Dedifferentiated amniotic fluid mesenchymal stem cell (primary cell): ENCODE results near the gene VAPA.

ENCODE experiments used
- DNase-seq: peaks from one replicate; pipeline ENCODE4 v3.0.0-alpha.2; 2016; ENCODE audit errors: extremely low spot score

The VAPA gene

DNA sequence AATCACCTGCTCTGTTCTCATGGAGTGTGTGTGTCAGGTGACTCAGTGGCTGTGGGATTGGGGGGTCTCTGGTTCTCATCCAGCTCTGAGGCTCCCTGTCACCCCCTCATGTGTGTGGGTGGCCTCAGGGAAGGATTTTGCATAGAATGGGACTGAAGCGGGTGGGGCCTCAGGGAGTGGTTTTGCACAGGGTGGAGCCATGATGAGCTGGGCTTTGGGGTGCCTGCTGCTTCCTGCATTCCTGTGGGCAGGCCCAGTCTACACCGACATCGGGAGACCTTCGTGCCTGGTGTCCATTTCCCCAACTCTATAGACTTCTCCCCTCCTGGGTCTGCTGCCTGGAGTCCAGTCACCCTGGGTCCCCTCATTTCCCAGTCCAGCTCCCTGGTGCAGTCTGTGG lies 59.7 kb downstream of the VAPA start:
- DNase-seq: no peak

DNA sequence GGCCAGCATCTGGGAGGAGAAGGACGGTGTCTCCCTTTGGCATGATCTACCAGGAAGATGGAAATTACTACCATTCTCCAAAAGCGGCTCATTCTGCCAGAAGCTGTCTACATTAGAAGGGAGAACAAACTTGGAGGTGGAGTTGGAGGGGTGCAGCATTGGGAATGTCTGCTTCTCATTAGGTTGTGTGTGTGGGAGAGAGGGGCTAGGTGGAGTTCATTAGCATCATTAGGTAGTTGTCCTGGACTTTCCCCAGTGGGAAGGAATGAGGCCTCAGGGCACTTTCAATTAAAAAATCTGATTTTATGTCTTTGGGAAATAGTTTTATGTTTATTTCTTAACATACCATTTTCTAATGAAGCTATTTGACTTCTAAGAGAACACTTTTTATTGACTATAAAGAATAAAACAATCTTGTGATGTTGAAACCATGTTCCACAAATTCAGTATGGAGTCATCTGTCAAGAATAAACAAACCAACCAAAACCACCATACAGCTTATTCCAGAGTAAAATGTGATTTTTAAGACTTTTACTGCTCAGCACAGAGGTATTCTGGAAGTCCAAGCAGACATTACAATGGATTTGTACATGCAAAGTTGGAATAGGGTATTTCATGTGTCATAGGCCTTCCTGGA lies 60.6 kb downstream of the VAPA start:
- no peak for DNase-seq

DNA sequence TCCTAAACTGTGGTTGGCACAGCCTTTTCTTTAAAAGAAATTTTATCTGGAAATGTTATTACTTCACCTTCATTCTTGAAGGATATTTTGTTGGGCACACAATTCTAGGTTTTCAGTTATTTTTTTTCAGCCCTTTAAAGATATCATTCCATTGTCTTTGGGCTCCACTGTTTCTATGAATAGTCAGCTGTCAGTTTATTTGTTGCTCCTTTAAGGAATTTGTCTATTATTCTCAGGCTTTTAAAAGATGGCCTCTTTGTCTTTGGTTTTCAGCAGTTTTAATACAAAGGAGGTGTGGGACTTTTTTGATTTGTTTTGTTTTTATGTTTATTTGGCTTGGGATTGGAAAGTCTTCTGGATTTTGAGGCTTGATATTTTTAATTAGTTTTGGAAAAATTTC lies 61.8 kb downstream of the VAPA start:
- no peak for DNase-seq

DNA sequence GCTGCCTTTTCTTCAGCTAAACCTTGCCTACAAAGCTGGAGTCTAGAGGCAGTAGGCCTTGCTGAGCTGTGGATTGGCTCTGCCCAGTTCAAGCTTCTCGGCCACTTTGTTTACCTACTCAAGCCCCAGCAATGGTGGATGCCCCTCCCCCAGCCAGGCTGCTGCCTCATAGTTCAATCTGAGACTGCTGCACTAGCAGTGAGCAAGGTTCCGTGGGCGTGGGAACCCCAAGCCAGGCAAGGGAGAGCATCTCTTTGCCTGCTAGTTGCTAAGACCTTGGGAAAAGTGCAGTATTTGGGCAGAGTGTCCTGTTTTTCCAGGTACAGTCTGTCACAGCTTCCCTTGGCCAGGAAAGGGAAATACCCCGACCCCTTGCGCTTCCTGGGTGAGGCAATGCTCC lies 68.9 kb downstream of the VAPA start:
- no peak for DNase-seq

DNA sequence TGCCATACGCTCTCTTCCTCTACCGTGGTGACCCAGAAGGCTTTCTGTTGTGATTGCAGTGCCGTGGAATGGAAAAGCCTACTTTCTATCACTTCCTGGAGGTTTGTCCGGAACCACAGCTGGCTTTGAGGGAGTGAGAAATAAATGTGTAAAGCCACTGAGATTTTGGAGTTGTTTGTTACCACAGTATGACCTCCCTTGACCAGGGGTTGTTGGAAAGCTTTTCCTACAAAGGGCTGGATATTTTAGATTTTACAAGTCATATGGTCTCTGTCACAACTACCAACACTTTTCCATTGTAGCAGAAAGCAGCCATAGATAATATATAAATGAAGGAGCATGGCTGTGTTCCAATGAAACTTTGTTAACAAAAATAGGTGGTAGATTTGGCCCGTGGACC lies 70.3 kb downstream of the VAPA start:
- DNase-seq: no peak

DNA sequence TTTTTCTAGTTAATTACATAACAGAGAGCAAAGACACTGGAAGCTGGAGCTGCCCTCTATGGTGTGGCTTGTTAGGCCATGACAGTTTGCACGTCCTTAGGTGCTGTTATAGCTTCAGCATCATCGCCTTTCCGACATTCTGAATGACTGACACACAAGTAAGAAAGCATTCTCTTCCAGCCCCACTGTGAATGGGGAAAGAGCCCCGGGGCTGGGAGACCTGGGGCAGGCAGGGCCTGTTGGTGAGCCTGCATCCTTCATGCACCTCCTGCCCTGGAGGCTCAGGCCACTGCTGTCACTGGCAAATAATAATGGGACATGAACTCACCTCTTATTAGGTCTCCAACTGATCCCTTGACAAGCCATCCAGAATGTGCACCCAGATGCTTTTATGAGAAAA lies 71.8 kb downstream of the VAPA start:
- DNase-seq: no peak

DNA sequence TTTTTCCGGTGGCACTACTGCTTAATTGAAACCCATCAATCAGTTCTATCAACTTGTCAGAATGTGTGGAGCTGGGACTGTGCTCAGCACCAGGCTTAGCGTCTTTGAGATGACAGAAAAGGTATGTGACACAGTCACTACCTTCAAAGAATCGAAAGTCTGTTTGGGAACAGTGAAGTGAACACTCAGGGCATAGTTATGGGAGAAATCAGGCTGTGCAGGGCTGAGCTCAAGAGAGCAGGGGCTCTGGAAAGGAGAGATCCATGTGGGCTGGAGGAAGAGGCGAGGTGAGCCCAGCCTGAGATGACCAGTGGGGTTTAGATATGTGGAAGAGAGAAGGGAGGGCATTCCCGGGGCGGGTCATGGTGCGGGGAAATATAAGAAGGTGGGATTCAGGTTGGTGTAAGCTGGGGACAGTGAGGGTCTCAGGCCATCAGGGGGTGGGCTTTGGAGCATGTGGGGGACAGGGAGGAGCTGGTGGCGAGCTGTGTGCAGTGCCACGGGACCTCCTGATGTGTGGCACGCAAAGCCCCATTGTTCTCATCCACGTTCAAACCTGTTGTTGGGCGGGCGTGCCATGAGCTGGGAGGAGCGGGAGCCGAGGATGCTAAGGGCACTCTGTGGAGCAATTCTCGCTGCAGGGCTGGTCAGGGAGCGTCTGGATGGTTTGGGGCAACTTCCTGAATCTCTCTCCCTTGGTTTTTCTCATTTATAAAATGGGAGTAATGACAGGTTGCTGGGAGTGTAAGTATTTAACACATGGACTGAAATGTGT lies 72.5 kb downstream of the VAPA start:
- DNase-seq: no peak

DNA sequence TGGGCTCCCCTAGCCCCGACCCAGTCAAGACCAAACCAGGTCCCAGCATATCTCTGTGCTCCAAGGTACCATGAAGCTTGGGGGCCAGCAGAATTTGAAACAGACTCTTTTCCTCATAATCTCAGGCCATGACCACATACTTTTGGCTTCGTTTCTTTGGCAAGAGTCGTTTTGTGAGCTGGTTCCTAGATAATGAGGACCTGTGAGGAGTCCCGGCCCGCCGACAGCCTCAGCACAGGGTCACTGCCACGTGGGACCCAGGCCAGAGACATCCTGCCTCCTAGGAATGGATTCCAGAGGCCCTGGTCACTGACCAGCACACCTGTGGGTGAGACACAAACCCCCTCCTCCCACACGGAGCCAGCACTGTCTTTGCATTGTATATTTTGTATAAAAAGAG lies 73.5 kb downstream of the VAPA start:
- no peak for DNase-seq

DNA sequence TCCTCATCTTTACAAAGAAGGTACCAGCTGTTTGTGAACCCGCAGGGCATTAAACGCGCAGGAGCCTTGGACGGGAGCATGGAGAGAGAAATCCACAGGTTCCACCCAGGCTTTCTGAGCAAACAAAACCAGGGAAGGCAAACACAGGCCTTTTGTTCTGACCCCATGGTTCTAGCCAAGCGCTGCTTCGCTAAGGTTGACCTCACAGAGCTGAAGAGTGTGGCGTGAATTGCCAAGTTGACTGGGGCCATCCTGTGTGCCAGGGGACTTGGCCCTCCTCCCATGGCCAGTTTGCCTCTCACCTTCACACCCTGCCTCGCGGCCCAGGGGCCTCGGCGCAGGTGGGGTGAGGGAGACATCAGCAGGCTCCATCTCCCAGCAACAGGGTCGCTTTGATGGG lies 74.1 kb downstream of the VAPA start:
- DNase-seq: no peak

DNA sequence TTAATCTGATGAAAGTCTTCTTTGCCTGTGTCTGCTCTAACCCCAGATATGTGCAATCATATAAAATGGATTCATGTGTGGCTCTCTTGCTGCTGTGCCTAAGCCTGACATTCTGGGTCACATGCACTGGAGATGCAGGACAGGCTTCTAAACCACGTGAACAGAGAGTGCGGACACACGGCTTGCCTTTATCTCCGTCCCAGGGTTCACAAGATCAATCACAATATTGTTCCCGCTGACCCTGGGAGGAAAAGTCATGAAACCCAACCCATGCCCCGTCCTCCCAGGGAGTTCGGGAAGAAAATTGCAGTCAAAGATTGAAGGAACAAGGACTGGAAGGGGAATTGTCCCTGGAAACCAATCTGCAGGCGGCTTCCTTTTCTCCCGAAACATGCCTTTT lies 74.8 kb downstream of the VAPA start:
- DNase-seq: no peak

DNA sequence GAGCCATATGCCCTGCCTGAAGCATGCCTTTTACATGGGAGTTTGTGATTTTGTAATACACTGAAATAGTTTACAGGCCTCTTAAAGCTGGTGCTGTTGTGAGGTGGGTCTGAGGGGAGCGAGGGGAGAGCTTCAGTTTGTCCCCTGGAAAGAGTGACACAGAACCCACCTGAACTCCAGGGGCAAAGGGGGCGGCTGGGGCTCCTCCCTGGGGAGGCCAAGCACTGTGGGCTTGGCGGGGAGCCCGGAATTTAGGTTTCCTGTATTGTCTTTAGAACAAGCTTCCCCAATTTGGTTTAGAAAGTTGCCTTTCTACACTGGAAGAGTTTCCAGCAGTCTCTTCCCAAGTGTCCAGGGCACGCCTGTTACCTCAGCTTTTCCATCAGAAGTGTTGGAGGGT lies 75.7 kb downstream of the VAPA start:
- no peak for DNase-seq

DNA sequence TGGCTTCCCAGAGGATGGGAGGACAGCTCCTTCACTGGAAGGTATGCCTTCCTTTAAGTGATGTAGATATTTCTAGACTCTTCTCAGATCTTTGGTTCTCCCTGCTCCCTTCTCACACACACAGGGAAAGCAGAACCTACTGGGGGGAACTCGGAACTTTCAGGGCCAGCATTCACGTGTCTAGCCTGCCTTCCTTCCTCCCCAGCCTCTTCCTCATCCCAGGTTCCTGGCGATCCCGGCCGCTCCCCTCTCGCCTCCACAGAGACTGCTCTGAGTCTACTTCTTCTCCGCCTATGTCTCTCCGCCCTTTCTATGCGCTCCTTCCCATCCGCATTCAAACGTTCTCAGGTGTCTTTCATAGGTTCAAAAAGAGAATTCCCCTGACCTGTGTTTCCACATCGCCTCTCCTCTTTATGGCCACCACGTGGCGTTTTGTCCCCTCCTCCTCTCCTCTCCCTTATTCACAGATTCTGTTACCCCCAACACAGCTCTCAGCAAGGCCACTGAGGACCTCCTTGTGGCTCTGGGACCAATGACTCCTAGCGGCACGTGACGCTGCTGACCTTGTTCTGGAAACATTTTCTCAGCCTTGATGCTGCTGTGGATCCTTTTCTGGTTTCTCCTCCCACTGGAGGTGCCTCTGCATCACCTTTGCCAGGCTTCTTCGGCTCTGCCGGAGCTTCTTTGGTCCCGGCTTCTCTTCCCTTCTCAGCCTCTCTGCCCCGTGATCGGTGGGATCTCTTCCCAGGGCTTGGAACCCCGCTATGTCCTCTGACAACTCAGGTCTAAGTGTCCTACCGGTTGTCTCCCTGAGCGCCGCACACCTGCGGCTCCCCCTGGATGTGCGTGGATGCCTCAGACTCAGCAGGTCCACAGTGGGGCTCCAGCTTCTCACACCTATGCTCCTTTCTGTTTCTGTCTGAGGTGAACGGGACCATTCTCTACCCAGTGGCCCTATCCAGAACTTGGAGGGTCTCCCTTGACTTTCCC lies 77.5 kb downstream of the VAPA start:
- DNase-seq: no peak

DNA sequence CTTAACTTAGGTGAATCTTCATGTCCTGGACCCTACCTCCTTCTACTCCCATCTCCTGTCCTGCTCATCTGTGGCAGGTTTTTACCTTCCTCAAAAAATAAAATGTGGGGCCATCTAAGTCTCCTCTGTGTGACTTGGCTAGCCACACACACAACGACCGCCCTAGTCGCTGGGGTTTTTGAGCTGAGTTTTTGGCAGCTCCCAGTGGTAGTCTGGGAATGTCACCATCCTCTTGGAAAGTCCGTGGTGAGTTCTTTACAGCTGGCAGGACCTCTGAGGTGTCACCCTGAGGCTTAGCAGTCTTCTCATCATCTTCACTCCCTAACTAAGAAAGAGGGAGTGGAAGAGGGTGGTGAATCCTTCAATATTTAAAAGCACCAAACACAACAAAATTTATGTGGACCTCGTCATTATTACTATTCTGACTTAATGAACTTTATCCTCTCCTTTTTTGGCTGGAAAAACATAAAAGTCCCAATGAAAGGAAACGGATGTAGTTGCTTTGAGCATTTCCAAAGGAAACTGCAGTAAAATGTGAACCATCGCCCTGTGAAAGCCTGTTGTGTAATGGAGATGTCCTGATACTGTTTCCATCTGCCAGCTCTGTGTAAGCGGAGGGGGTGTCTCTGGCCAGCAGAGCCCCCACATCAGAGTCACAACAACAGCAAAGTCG lies 78.6 kb downstream of the VAPA start:
- DNase-seq: no peak

DNA sequence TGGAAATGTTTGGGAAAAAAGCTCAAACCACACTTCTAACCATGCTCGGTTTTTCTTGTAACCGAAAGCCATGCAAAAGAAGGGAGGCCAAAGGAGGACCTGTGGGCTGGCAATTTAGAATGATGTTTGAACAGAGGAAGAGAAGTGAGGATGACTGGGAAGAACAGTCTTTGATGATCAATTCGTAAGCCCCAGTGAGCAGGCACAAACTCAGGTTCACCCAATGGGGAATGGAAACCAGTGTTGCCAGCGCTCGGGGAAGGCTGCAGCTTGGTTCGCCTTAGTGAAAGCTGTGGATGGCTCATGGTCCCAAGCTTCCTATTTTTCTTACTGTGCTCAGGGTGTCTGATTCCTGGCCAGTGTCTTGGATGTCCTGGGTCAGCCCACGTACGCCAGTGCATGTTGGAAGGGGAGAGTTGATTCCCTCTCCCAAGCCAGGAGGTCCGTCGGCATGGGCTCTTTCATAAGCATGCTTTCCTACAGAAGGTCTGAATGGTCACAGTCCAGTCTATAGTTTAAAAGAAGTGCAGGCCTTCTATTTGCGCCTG lies 79.2 kb downstream of the VAPA start:
- DNase-seq: no peak

DNA sequence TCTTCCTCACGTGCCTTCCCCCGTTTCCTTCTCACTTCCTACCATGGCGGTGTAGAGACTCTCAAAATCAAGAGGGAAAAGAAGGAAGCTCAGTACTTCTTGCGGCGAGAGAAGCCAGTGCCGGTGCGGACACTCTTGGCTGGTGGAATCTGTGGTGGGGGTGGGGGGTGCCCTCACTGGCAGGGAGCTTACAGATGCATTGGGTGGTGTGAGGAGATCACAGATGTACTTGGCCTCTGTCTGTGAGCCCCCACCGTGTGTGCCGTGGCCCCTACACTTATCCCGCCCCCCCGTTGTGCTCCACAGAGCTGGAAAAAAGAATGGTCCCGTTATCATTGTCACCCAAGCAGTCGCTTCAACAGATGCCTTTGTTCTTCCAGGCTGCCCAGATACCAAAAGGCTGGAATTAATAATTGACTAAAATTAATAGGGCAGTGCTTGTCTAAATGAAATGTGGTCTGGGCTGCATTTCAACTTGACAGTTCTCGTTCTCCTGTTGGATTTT lies 79.8 kb downstream of the VAPA start:
- DNase-seq: no peak

DNA sequence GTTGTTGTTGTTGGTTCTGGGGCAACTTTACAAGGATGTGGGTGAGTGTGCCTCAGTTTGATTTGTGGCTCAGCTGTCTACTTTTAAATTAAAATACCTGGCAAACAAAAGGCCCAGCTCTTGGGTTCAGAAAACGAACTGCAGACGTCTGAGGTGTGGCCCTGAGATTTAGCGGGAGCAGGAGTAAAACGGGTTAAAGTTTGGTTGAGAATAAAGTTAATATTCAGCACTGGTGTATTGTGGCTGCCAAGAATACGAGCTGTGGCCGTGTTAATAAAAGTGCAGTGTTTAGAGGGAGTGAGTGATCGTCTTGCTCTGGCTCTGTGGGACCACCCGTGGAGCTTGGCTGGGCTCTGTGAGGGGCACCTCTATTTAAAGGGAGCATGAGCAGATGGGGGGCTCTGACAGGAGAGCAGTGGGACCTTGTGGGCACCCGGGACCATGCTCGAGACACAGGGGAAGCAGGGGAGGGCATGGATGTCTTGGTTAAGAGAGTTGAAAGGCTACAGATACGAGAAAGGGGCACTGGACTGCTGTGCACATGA lies 80.3 kb downstream of the VAPA start:
- no peak for DNase-seq

DNA sequence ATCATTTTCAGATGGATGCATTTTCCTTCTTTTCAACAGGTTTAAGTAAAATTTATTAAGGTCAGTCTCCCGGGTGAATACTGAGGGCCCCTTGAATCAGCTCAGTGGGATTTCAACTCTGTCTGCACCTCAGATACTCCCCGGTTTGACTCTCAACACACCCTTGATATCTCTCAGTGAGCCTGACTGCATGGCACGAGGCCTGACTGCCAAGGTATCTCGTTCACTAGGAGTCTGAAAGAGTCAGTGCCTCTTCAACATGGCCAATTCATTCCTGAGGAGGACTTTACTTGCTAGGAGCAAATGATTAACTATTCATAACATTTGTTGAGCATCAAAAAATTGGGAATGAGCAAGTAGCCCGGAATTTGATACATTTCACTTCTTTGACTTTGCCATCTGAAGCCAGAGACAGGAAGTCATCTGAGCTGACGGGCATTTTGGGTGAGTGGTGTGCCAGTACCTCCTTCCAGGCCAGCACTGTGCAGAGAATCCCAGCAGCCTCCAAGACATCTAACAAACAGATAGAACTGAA lies 81.0 kb downstream of the VAPA start:
- no peak for DNase-seq

DNA sequence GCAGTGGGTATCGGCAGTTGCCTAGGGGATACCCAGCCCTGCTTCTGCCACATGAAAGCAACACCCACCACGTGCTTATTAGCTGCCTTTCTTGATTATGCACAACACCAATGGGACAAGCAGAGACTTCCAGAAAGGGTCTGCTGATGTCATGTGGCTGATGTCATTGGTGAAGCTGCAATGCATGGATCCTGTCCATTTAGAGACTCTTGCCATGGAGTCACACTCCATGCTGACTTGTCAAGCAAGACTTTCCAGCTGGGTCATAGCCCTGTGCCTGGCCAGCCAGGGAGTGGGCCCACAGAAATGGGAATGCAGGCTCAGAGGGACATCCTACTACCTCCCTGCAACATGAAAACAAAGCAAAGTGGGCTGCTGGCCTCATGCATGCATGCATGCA lies 81.8 kb downstream of the VAPA start:
- DNase-seq: no peak

DNA sequence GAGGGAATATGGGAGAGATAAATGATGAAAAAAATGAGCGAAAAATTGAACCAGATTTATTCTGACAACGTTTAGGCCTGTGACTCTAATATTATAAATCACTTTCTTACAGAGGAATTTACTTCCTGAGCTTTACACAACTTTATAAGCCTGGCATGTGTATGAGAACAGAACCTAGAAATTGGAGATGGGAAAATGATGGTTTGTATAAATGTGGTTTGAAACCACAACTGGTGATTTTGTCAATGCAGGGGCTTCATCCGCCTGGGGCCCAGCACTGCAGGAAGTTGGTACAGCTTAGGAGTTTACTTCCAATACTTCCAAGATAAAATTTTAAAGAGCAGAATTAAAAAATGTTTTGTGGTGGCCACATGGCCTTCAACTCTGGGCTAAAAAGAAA lies 82.3 kb downstream of the VAPA start:
- no peak for DNase-seq

DNA sequence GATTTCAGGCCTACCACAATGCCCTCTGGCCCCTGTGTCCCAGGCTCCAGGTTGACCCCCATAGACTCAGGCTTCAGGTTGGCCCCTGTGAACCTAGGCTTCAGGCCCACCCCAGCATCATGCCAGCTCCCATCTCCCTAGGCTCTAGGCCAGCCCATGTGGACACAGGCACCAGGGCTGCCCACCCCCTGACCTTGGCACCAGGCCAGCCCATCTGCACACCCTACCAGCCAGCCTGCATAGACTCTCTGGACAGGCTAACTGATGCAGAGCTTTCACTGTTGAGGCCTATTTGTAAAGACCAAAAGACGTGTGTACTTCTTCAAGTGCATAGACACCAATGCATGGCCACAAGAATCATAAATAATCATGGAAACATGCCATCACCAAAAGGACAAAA lies 83.9 kb downstream of the VAPA start:
- DNase-seq: no peak

DNA sequence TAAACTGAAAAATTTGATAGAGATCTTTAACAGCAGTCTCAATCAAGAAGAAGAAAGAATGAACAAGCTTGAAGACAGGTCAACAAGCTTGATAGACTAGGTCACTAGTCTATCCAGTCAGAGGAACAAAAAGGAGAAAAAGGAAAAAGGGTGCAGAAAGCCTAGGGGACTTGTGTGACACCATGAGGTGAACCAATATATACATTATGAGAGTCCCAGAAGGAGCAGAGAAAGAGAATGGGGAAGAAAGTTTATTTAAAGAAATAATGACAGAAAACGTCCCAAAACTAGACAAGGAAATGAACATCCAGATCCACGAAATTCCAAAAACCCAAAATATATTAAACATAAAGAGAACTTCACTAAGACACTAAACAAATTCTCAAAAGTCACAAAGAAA lies 84.5 kb downstream of the VAPA start:
- DNase-seq: no peak
